Mesenchymal stem cell (in vitro differentiated cells and primary cell): ENCODE data around the gene SLC25A13.

Source experiments
- DNase-seq: peaks from one replicate; pipeline ENCODE4 v3.0.0-alpha.2; 2013
- H2AFZ ChIP-seq: one replicate; pipeline ENCODE4 v1.6.1; 2013; ENCODE audit warnings: low read depth, mild to moderate bottlenecking, control low read depth, inconsistent platforms, low read length, moderate library complexity
- H2AK5ac ChIP-seq: 2 replicates; pipeline ENCODE4 v1.6.1; 2013; ENCODE audit warnings: low read length, moderate library complexity, mild to moderate bottlenecking, inconsistent platforms; ENCODE audit not compliant: severe bottlenecking
- H2BK120ac ChIP-seq: one replicate; pipeline ENCODE4 v1.6.1; 2013; ENCODE audit warnings: low read depth, mild to moderate bottlenecking, inconsistent platforms, low read length, moderate library complexity
- H2BK12ac ChIP-seq, 2 experiments: one replicate each; pipeline ENCODE4 v1.6.1; 2013; ENCODE audit warnings: inconsistent platforms in 2 of 2, low read length in 2 of 2, mild to moderate bottlenecking in 2 of 2, moderate library complexity in 2 of 2, control low read depth in 1 of 2
- H2BK15ac ChIP-seq: one replicate; pipeline ENCODE4 v1.6.1; 2013; ENCODE audit warnings: mild to moderate bottlenecking, low read depth, inconsistent platforms; ENCODE audit not compliant: poor library complexity, severe bottlenecking
- H2BK5ac ChIP-seq: 2 replicates; pipeline ENCODE4 v1.6.1; 2013; ENCODE audit warnings: low read depth, mild to moderate bottlenecking, low read length, control low read depth, inconsistent platforms; ENCODE audit not compliant: poor library complexity, severe bottlenecking
- H3K14ac ChIP-seq, 2 experiments: one replicate each; pipeline ENCODE4 v1.6.1; 2013; ENCODE audit warnings: inconsistent platforms in 2 of 2, low read length in 2 of 2, control low read depth in 1 of 2, mild to moderate bottlenecking in 1 of 2, moderate library complexity in 1 of 2
- H3K18ac ChIP-seq, 2 experiments: one replicate each; pipeline ENCODE4 v1.6.1; 2013; ENCODE audit warnings: inconsistent platforms in 2 of 2, low read length in 2 of 2, control low read depth in 1 of 2, low read depth in 1 of 2, mild to moderate bottlenecking in 1 of 2
- H3K23ac ChIP-seq, 2 experiments: one replicate each; pipeline ENCODE4 v1.6.1; 2013; ENCODE audit warnings: inconsistent platforms in 2 of 2, low read length in 2 of 2, mild to moderate bottlenecking in 2 of 2, moderate library complexity in 2 of 2, control low read depth in 1 of 2
- H3K27ac ChIP-seq: 2 replicates; pipeline ENCODE4 v1.5.1; 2013; ENCODE audit warnings: mild to moderate bottlenecking, moderate library complexity, low read length, control low read depth, inconsistent platforms; ENCODE audit not compliant: poor library complexity, severe bottlenecking
- H3K27me3 ChIP-seq, 2 experiments: 2 replicates each; pipeline versions ENCODE4 v1.6.1 to v1.7.0; 2013; ENCODE audit warnings: low read length in 2 of 2, mild to moderate bottlenecking in 2 of 2, moderate library complexity in 2 of 2, control low read depth in 1 of 2, inconsistent platforms in 1 of 2; ENCODE audit not compliant: control insufficient read depth in 1 of 2, insufficient read depth in 1 of 2
- H3K36me3 ChIP-seq, 2 experiments: 2 replicates each; pipeline versions ENCODE4 v1.6.1 to v1.7.0; 2013; ENCODE audit warnings: low read length in 2 of 2, control low read depth in 1 of 2, inconsistent platforms in 1 of 2, low read depth in 1 of 2, mild to moderate bottlenecking in 1 of 2; ENCODE audit not compliant: insufficient read depth in 2 of 2, control insufficient read depth in 1 of 2
- H3K4ac ChIP-seq, 2 experiments: one replicate each; pipeline ENCODE4 v1.6.1; 2013; ENCODE audit warnings: inconsistent platforms in 2 of 2, low read length in 2 of 2, mild to moderate bottlenecking in 2 of 2, moderate library complexity in 2 of 2, control low read depth in 1 of 2, low read depth in 1 of 2
- H3K4me1 ChIP-seq: 2 replicates; pipeline ENCODE4 v1.6.1; 2013; ENCODE audit warnings: low read depth, low read length, control low read depth; ENCODE audit not compliant: control insufficient read depth, insufficient read depth
- H3K4me2 ChIP-seq: 2 replicates; pipeline ENCODE4 v1.6.1; 2013; ENCODE audit warnings: low read length, mild to moderate bottlenecking, inconsistent platforms; ENCODE audit not compliant: poor library complexity, severe bottlenecking
- H3K4me3 ChIP-seq, 2 experiments: 2 replicates each; pipeline versions ENCODE4 v1.5.1 to v1.7.0; 2013; ENCODE audit warnings: low read length in 2 of 2, mild to moderate bottlenecking in 2 of 2, control low read depth in 1 of 2, low read depth in 1 of 2; ENCODE audit not compliant: insufficient read depth in 1 of 2
- H3K79me1 ChIP-seq: replicated peaks from 2 replicates; pipeline ENCODE4 v1.6.1; 2013; ENCODE audit warnings: mild to moderate bottlenecking, control low read depth, low read length, inconsistent platforms; ENCODE audit not compliant: poor library complexity, severe bottlenecking
- H3K9ac ChIP-seq: 2 replicates; pipeline ENCODE4 v1.7.0; 2013; ENCODE audit warnings: mild to moderate bottlenecking, low read length, moderate library complexity
- H3K9me3 ChIP-seq: 2 replicates; pipeline ENCODE4 v1.7.0; 2013; ENCODE audit warnings: mild to moderate bottlenecking, low read length; ENCODE audit not compliant: control insufficient read depth
- H4K8ac ChIP-seq: one replicate; pipeline ENCODE4 v1.6.1; 2013; ENCODE audit warnings: inconsistent platforms, mild to moderate bottlenecking, low read length, moderate library complexity
- H4K91ac ChIP-seq: one replicate; pipeline ENCODE4 v1.6.1; 2013; ENCODE audit warnings: mild to moderate bottlenecking, low read length, inconsistent platforms
- WGBS: methylation state at CpG from one replicate; pipeline ENCODE4 v1.1.7; 2013; ENCODE audit warnings: mixed read lengths; 5-methylcytosine and 5-hydroxymethylcytosine counted together

The SLC25A13 gene

GRCh38 chr7:96300986-96301385 lies 20.9 kb downstream of the SLC25A13 start:
- Histone ChIP-seq H3K4me1 (peaks cover 13% of the 10 kb centered on the region), H3K27ac (no peak overlapping the region), H3K4me2 (no peak overlapping the region), H3K9me3 (no peaks in the 10 kb centered on the region), H2BK120ac (no peak overlapping the region), H3K79me1 (peaks cover 24% of the 10 kb centered on the region), H4K8ac (no peak overlapping the region), H4K91ac (no peak overlapping the region), H3K9ac (no peak overlapping the region), H2BK15ac (no peak overlapping the region), H3K27me3 (no peaks in the 10 kb centered on the region), H2BK5ac (no peak overlapping the region), H3K36me3 (peaks cover 3 to 6% of the 10 kb centered on the region in 2 experiments), H3K18ac (no peak overlapping the region), H2BK12ac (no peak overlapping the region), H2AFZ (no peak overlapping the region), H3K4ac (no peak overlapping the region), H3K4me3 (no peak overlapping the region), H3K14ac (no peak overlapping the region), H3K23ac (no peak overlapping the region), H2AK5ac (peak overlapping the region; percentile 59)
- no CpG with 5 or more reads among the region's 1 CpG for WGBS
- DNase-seq = no peak

- Histone ChIP-seq H2AFZ (no peak overlapping the region), H3K4ac (no peak overlapping the region), H3K4me2 (peak overlapping the region; percentile 4), H4K8ac (no peak overlapping the region), H3K27ac (no peak overlapping the region), H3K23ac (no peak overlapping the region), H3K4me1 (peaks cover 11% of the 10 kb centered on the region), H3K27me3 (no peaks in the 10 kb centered on the region), H3K18ac (no peak overlapping the region), H2BK5ac (no peak overlapping the region), H2BK15ac (no peak overlapping the region), H2AK5ac (peak overlapping the region; percentile 62), H3K9me3 (no peaks in the 10 kb centered on the region), H3K4me3 (no peak overlapping the region), H2BK12ac (no peak overlapping the region), H3K36me3 (peaks cover 3 to 6% of the 10 kb centered on the region in 2 experiments), H4K91ac (no peak overlapping the region), H2BK120ac (no peak overlapping the region), H3K14ac (no peak overlapping the region), H3K79me1 (peaks cover 22% of the 10 kb centered on the region), H3K9ac (no peak overlapping the region)
- no peak for DNase-seq
Observed at GRCh38 chr7:96300502-96300901, 21.4 kb downstream of the SLC25A13 start.

- no peak for DNase-seq
- H3K27ac ChIP-seq = no peak overlapping the region
- no peak overlapping the region for H3K9ac ChIP-seq
- no peak overlapping the region for H4K8ac ChIP-seq
- no peak overlapping the region for H2AFZ ChIP-seq
- H3K4ac ChIP-seq = no peak overlapping the region
- no peak overlapping the region for H3K4me3 ChIP-seq
- H2BK15ac ChIP-seq = no peak overlapping the region
- H2BK12ac ChIP-seq = no peak overlapping the region
- H4K91ac ChIP-seq = no peak overlapping the region
- no peak overlapping the region for H2BK120ac ChIP-seq
- no peak overlapping the region for H3K18ac ChIP-seq
- no peak overlapping the region for H2AK5ac ChIP-seq
- H2BK5ac ChIP-seq = no peak overlapping the region
- 86% methylated on average over 1 of the region's 1 CpG for WGBS
- peaks cover 23% of the 10 kb centered on the region for H3K79me1 ChIP-seq
- no peaks in the 10 kb centered on the region for H3K27me3 ChIP-seq
- no peak overlapping the region for H3K4me2 ChIP-seq
- no peak overlapping the region for H3K14ac ChIP-seq
- H3K36me3 ChIP-seq = peaks cover 3 to 14% of the 10 kb centered on the region in 2 experiments
- no peak overlapping the region for H3K23ac ChIP-seq
- peaks cover 8% of the 10 kb centered on the region for H3K4me1 ChIP-seq
- no peaks in the 10 kb centered on the region for H3K9me3 ChIP-seq
Observed at GRCh38 chr7:96299496-96299895, 22.4 kb downstream of the SLC25A13 start.

GRCh38 chr7:96297876-96298275 lies 24.0 kb downstream of the SLC25A13 start:
- no peak overlapping the region for H3K18ac ChIP-seq
- no peak overlapping the region for H2BK15ac ChIP-seq
- H3K27ac ChIP-seq = no peak overlapping the region
- H3K9me3 ChIP-seq = no peaks in the 10 kb centered on the region
- H3K14ac ChIP-seq = no peak overlapping the region
- no peaks in the 10 kb centered on the region for H3K27me3 ChIP-seq
- DNase-seq = no peak
- peaks cover 22% of the 10 kb centered on the region for H3K79me1 ChIP-seq
- H3K9ac ChIP-seq = no peak overlapping the region
- no peak overlapping the region for H2BK120ac ChIP-seq
- no peak overlapping the region for H2BK5ac ChIP-seq
- peaks cover 3 to 14% of the 10 kb centered on the region in 2 experiments for H3K36me3 ChIP-seq
- no peak overlapping the region for H2BK12ac ChIP-seq
- H4K91ac ChIP-seq = no peak overlapping the region
- peak overlapping the region; percentile 66 for H2AK5ac ChIP-seq
- H3K4me1 ChIP-seq = peaks cover 3% of the 10 kb centered on the region
- no peak overlapping the region for H3K4ac ChIP-seq
- no peak overlapping the region for H3K23ac ChIP-seq
- no peak overlapping the region for H4K8ac ChIP-seq
- no peak overlapping the region for H3K4me3 ChIP-seq
- no peak overlapping the region for H2AFZ ChIP-seq
- no peak overlapping the region for H3K4me2 ChIP-seq
